ENCODE measurements around the gene IRAG1. TPM values are rescaled to one million over a fixed set of nuclear protein-coding genes. Genes with fewer than 3 reads are reported as not detected.

IRAG1 gene
- polyA plus RNA-seq, 1 donor from 2014 or later = 0.14 TPM

GRCh38 chr11:10715571-10715970, 22.0 kb upstream of the IRAG1 start:
- TF ChIP-seq REST (IDR thresholded peaks at IDR 0.05; ENCODE audit: borderline replicate concordance) = no peak
- no peak for TF ChIP-seq SMC3 (conservative IDR thresholded peaks at IDR 0.05; ENCODE audit: poor library complexity)
- no peak for TF ChIP-seq EZH2 (IDR thresholded peaks at IDR 0.05; ENCODE audit: borderline replicate concordance, insufficient read depth, low read length, poor library complexity, severe bottlenecking)
- TF ChIP-seq MXI1 (conservative IDR thresholded peaks at IDR 0.05; ENCODE audit: poor library complexity, severe bottlenecking) = no peak
- TF ChIP-seq TAF1 (IDR thresholded peaks at IDR 0.05; ENCODE audit: low read depth) = no peak
- no peak for TF ChIP-seq EP300 (conservative IDR thresholded peaks at IDR 0.05; ENCODE audit: poor library complexity, severe bottlenecking)
- TF ChIP-seq POLR2AphosphoS5 (IDR thresholded peaks at IDR 0.05) = no peak
- no peak for TF ChIP-seq CTCF (IDR thresholded peaks at IDR 0.05; ENCODE audit: poor library complexity, severe bottlenecking)
- no peak for TF ChIP-seq RAD21 (conservative IDR thresholded peaks at IDR 0.05)
- no peaks in the 10 kb centered on the region for H3K36me3 ChIP-seq (ENCODE audit: insufficient read depth, low read length)
- no peaks in the 10 kb centered on the region for H3K9me3 ChIP-seq (ENCODE audit: low read length)
- H3K4me2 ChIP-seq (ENCODE audit: low read length) = no peak overlapping the region
- no peaks in the 10 kb centered on the region for H4K20me1 ChIP-seq (ENCODE audit: insufficient read depth)
- no peaks in the 10 kb centered on the region for H3K27me3 ChIP-seq (ENCODE audit: insufficient read depth, low read depth, low read length)
- H3K79me2 ChIP-seq (replicated peaks; ENCODE audit: insufficient read depth, low read length) = no peaks in the 10 kb centered on the region
- no peaks in the 10 kb centered on the region for H3K9me2 ChIP-seq (ENCODE audit: insufficient read depth, low read length)
- H3K9ac ChIP-seq (ENCODE audit: low read length) = no peak overlapping the region
- no peaks in the 10 kb centered on the region for H3F3A ChIP-seq (ENCODE audit: insufficient read depth, low read length, poor library complexity, severe bottlenecking)
- H2AFZ ChIP-seq (ENCODE audit: low read depth, low read length) = no peak overlapping the region
- no peak overlapping the region for H3K27ac ChIP-seq (ENCODE audit: low read length)
- no peak overlapping the region for H3K4me3 ChIP-seq (ENCODE audit: low read length)

GRCh38 chr11:10709299-10710086, 15.9 kb upstream of the IRAG1 start:
- H3K36me3 ChIP-seq (ENCODE audit: insufficient read depth, low read length) = no peaks in the 10 kb centered on the region
- H2AFZ ChIP-seq (ENCODE audit: low read depth, low read length) = no peak overlapping the region
- no peak overlapping the region for H3K4me2 ChIP-seq (ENCODE audit: low read length)
- no peaks in the 10 kb centered on the region for H3K9me2 ChIP-seq (ENCODE audit: insufficient read depth, low read length)
- no peaks in the 10 kb centered on the region for H3K27me3 ChIP-seq (ENCODE audit: insufficient read depth, low read depth, low read length)
- H3K79me2 ChIP-seq (replicated peaks; ENCODE audit: insufficient read depth, low read length) = no peaks in the 10 kb centered on the region
- no peaks in the 10 kb centered on the region for H4K20me1 ChIP-seq (ENCODE audit: insufficient read depth)
- H3K4me3 ChIP-seq (ENCODE audit: low read length) = no peak overlapping the region
- H3K9ac ChIP-seq (ENCODE audit: low read length) = no peak overlapping the region
- H3K27ac ChIP-seq (ENCODE audit: low read length) = no peak overlapping the region
- H3F3A ChIP-seq (ENCODE audit: insufficient read depth, low read length, poor library complexity, severe bottlenecking) = no peaks in the 10 kb centered on the region
- no peaks in the 10 kb centered on the region for H3K9me3 ChIP-seq (ENCODE audit: low read length)
- TF ChIP-seq RAD21 (conservative IDR thresholded peaks at IDR 0.05) (no peak), REST (IDR thresholded peaks at IDR 0.05; ENCODE audit: borderline replicate concordance) (no peak), EZH2 (IDR thresholded peaks at IDR 0.05; ENCODE audit: borderline replicate concordance, insufficient read depth, low read length, poor library complexity, severe bottlenecking) (no peak)

Data from neural cell (in vitro differentiated cells).